ENCODE results near the gene F13A1. TPM values are rescaled to one million over a fixed set of nuclear protein-coding genes. Genes with fewer than 3 reads are reported as not detected.

Gene F13A1
- total RNA-seq, result 8.4 TPM

GRCh38 chr6:6319952-6320811 lies at the start of gene F13A1:
TSS of gene F13A1 (minus strand) at chr6:6320662. CDS start at chr6:6318664, 1,998 bp downstream.
- DNase-seq, result peak; percentile 14

GRCh38 chr6:6368684-6369052 lies 48.2 kb upstream of the F13A1 start:
- no peak for DNase-seq

- DNase-seq, result no peak
These were observed 47.7 kb upstream of the F13A1 start for GRCh38 chr6:6368040-6368683.

- DNase-seq, result no peak
These were observed 46.3 kb upstream of the F13A1 start for GRCh38 chr6:6366803-6367202.

- peak; percentile 43 for DNase-seq
These were observed 44.8 kb upstream of the F13A1 start for GRCh38 chr6:6365242-6365641.

- DNase-seq, result no peak
These were observed 41.8 kb upstream of the F13A1 start for GRCh38 chr6:6362056-6362840.

GRCh38 chr6:6357530-6357929 lies 37.1 kb upstream of the F13A1 start:
- no peak for DNase-seq

GRCh38 chr6:6357032-6357431 lies 36.6 kb upstream of the F13A1 start:
- no peak for DNase-seq

- DNase-seq, result no peak
These were observed 32.3 kb upstream of the F13A1 start for GRCh38 chr6:6352772-6353171.

- no peak for DNase-seq
These were observed 31.1 kb upstream of the F13A1 start for GRCh38 chr6:6351511-6352025.

GRCh38 chr6:6350696-6351095 lies 30.2 kb upstream of the F13A1 start:
- no peak for DNase-seq

GRCh38 chr6:6348256-6348655 lies 27.8 kb upstream of the F13A1 start:
- DNase-seq, result no peak

- no peak for DNase-seq
These were observed 26.1 kb upstream of the F13A1 start for GRCh38 chr6:6346427-6347023.

GRCh38 chr6:6333501-6333900 lies 13.0 kb upstream of the F13A1 start:
- no peak for DNase-seq

- no peak for DNase-seq
These were observed 12.4 kb upstream of the F13A1 start for GRCh38 chr6:6332811-6333244.

- no peak for DNase-seq
These were observed 11.6 kb upstream of the F13A1 start for GRCh38 chr6:6331946-6332601.

GRCh38 chr6:6331393-6331792 lies 10.9 kb upstream of the F13A1 start:
- no peak for DNase-seq

GRCh38 chr6:6330407-6330806 lies 9.9 kb upstream of the F13A1 start:
- no peak for DNase-seq

- no peak for DNase-seq
These were observed 8.0 kb upstream of the F13A1 start for GRCh38 chr6:6328451-6328850.

GRCh38 chr6:6323352-6323751 lies 2.9 kb upstream of the F13A1 start:
- no peak for DNase-seq

- DNase-seq, result no peak
These were observed 439 bp upstream of the F13A1 start for GRCh38 chr6:6320901-6321300.

Data from occipital lobe (tissue), 2 donors.